ENCODE results near the gene ANKRD13D.

Gene ANKRD13D

GRCh38 chr11:67291481-67292381 lies 2.6 kb downstream of the ANKRD13D start:
- TF ChIP-seq POLR2AphosphoS5 (IDR thresholded peaks at IDR 0.05; ENCODE audit: low read depth, low read length), result no peak
- TF ChIP-seq POLR2A (IDR thresholded peaks at IDR 0.05; ENCODE audit: low read depth, low read length), result no peak
- no peak for TF ChIP-seq SPI1 (IDR thresholded peaks at IDR 0.05; ENCODE audit: low read depth, low read length)
- no peak for TF ChIP-seq TAF1 (IDR thresholded peaks at IDR 0.05; ENCODE audit: low read depth, low read length)
- no peak for FAIRE-seq
- no peak for DNase-seq (ENCODE audit: insufficient read length, low spot score)

DNA sequence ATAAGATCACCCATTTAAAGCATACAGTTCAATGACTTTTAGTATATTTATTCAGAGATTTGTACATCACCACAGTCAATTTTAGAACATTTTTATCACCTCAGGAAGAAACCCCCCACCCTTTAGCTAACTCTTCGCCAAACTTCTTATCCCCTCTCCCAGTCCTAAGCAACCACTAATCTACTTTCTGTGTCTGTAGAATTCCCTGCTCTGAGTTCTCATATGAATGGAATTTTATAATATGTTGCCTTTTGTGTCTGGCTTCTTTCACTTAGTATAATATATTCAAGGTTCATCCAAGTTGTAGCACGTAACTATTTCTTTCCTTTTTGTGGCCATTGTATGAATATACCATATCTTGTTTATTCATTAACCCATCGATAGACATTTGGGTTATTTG lies 3.6 kb downstream of the ANKRD13D start:
- TF ChIP-seq PAX5 (IDR thresholded peaks at IDR 0.05; ENCODE audit: insufficient read depth, low read length, severe bottlenecking) (no peak), POLR2AphosphoS5 (IDR thresholded peaks at IDR 0.05; ENCODE audit: low read depth, low read length) (no peak), TAF1 (IDR thresholded peaks at IDR 0.05; ENCODE audit: low read depth, low read length) (no peak), POLR2A (IDR thresholded peaks at IDR 0.05; ENCODE audit: low read depth, low read length) (no peak), POU2F2 (IDR thresholded peaks at IDR 0.05; ENCODE audit: low read depth, low read length) (no peak), SPI1 (IDR thresholded peaks at IDR 0.05; ENCODE audit: low read depth, low read length) (no peak)
- no peak for FAIRE-seq
- no peak for DNase-seq (ENCODE audit: insufficient read length, low spot score)

DNA sequence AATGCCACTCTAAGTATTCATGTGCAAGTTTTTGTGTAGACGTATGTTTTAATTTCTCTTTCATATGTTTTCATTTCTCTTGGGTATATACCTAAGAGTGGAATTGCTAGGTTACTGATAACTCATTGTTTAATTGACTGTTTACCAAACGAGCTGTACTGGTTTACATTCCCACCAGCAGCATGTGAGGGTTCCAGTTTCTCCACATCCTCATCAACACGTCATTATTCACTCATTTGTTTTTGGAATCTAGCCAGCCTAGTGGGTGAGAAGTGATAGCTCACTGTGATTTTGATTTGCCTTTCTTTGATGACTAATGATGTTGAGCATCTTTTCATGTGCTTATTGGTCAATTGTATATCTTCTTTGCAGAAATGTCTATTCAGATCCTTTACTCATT lies 4.0 kb downstream of the ANKRD13D start:
- FAIRE-seq (no peak), DNase-seq (ENCODE audit: insufficient read length, low spot score) (no peak)
- no peak for TF ChIP-seq POLR2A (IDR thresholded peaks at IDR 0.05; ENCODE audit: low read depth, low read length)
- TF ChIP-seq SPI1 (IDR thresholded peaks at IDR 0.05; ENCODE audit: low read depth, low read length), result no peak
- TF ChIP-seq POU2F2 (IDR thresholded peaks at IDR 0.05; ENCODE audit: low read depth, low read length), result no peak

GRCh38 chr11:67295846-67296245 lies 6.7 kb downstream of the ANKRD13D start:
- FAIRE-seq, result no peak
- TF ChIP-seq TAF1 (IDR thresholded peaks at IDR 0.05; ENCODE audit: low read depth, low read length), result no peak
- TF ChIP-seq POU2F2 (IDR thresholded peaks at IDR 0.05; ENCODE audit: low read depth, low read length), result no peak
- TF ChIP-seq POLR2A (IDR thresholded peaks at IDR 0.05; ENCODE audit: low read depth, low read length), result no peak
- TF ChIP-seq POLR2AphosphoS5 (IDR thresholded peaks at IDR 0.05; ENCODE audit: low read depth, low read length), result no peak
- TF ChIP-seq SPI1 (IDR thresholded peaks at IDR 0.05; ENCODE audit: low read depth, low read length), result no peak
- no peak for TF ChIP-seq PAX5 (IDR thresholded peaks at IDR 0.05; ENCODE audit: insufficient read depth, low read length, severe bottlenecking)
- DNase-seq (ENCODE audit: insufficient read length, low spot score), result no peak

- no peak for TF ChIP-seq TAF1 (IDR thresholded peaks at IDR 0.05; ENCODE audit: low read depth, low read length)
- no peak for TF ChIP-seq POLR2AphosphoS5 (IDR thresholded peaks at IDR 0.05; ENCODE audit: low read depth, low read length)
- no peak for TF ChIP-seq PAX5 (IDR thresholded peaks at IDR 0.05; ENCODE audit: insufficient read depth, low read length, severe bottlenecking)
- TF ChIP-seq POU2F2 (IDR thresholded peaks at IDR 0.05; ENCODE audit: low read depth, low read length), result no peak
- FAIRE-seq, result no peak
- no peak for DNase-seq (ENCODE audit: insufficient read length, low spot score)
Measured at GRCh38 chr11:67298786-67299185, 9.7 kb downstream of the ANKRD13D start.

GRCh38 chr11:67299471-67300191 lies 10.5 kb downstream of the ANKRD13D start:
- DNase-seq (ENCODE audit: insufficient read length, low spot score), result no peak
- FAIRE-seq, result no peak
- TF ChIP-seq SPI1 (IDR thresholded peaks at IDR 0.05; ENCODE audit: low read depth, low read length) (no peak), POLR2A (IDR thresholded peaks at IDR 0.05; ENCODE audit: low read depth, low read length) (no peak), POU2F2 (IDR thresholded peaks at IDR 0.05; ENCODE audit: low read depth, low read length) (no peak), POLR2AphosphoS5 (IDR thresholded peaks at IDR 0.05; ENCODE audit: low read depth, low read length) (no peak), TAF1 (IDR thresholded peaks at IDR 0.05; ENCODE audit: low read depth, low read length) (no peak), PAX5 (IDR thresholded peaks at IDR 0.05; ENCODE audit: insufficient read depth, low read length, severe bottlenecking) (no peak)

GRCh38 chr11:67300256-67300755 lies 11.2 kb downstream of the ANKRD13D start:
- DNase-seq (ENCODE audit: insufficient read length, low spot score) (no peak), FAIRE-seq (no peak)
- TF ChIP-seq SPI1 (IDR thresholded peaks at IDR 0.05; ENCODE audit: low read depth, low read length), result no peak
- no peak for TF ChIP-seq POLR2A (IDR thresholded peaks at IDR 0.05; ENCODE audit: low read depth, low read length)
- no peak for TF ChIP-seq TAF1 (IDR thresholded peaks at IDR 0.05; ENCODE audit: low read depth, low read length)
- TF ChIP-seq PAX5 (IDR thresholded peaks at IDR 0.05; ENCODE audit: insufficient read depth, low read length, severe bottlenecking), result no peak
- TF ChIP-seq POU2F2 (IDR thresholded peaks at IDR 0.05; ENCODE audit: low read depth, low read length), result no peak
- no peak for TF ChIP-seq POLR2AphosphoS5 (IDR thresholded peaks at IDR 0.05; ENCODE audit: low read depth, low read length)

GRCh38 chr11:67300756-67301312 lies 11.7 kb downstream of the ANKRD13D start:
- DNase-seq (ENCODE audit: insufficient read length, low spot score), result no peak
- FAIRE-seq, result no peak
- TF ChIP-seq SPI1 (IDR thresholded peaks at IDR 0.05; ENCODE audit: low read depth, low read length) (no peak), POU2F2 (IDR thresholded peaks at IDR 0.05; ENCODE audit: low read depth, low read length) (no peak), POLR2A (IDR thresholded peaks at IDR 0.05; ENCODE audit: low read depth, low read length) (no peak), PAX5 (IDR thresholded peaks at IDR 0.05; ENCODE audit: insufficient read depth, low read length, severe bottlenecking) (no peak)

DNA sequence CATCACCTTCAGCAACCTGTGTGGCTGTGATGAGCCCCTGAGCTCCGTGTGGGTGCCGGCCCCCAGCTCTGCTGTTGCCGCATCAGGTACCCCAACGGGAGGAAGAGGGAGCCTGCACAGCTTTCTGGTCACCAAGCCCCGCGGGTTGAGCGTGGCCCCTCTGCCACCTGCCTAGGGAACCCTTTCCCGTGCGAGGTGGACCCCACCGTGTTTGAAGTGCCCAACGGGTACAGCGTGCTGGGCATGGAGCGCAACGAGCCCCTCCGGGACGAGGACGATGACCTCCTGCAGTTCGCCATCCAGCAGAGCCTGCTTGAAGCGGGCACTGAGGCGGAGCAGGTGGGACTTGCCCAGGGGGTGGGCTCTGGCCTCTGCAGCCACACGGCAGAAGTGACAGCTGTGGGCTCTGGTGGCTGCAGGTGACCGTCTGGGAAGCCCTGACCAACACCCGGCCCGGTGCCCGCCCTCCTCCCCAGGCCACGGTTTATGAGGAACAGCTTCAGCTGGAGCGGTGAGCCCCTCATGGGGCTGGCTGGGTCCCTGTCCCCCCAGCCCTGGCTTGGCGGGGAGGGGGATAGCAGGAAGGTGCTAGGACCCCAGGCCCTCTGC lies 12.3 kb downstream of the ANKRD13D start:
- DNase-seq (ENCODE audit: insufficient read length, low spot score) (no peak), FAIRE-seq (no peak)
- TF ChIP-seq PAX5 (IDR thresholded peaks at IDR 0.05; ENCODE audit: insufficient read depth, low read length, severe bottlenecking), result no peak
- TF ChIP-seq SPI1 (IDR thresholded peaks at IDR 0.05; ENCODE audit: low read depth, low read length), result no peak
- no peak for TF ChIP-seq POLR2AphosphoS5 (IDR thresholded peaks at IDR 0.05; ENCODE audit: low read depth, low read length)
- no peak for TF ChIP-seq POLR2A (IDR thresholded peaks at IDR 0.05; ENCODE audit: low read depth, low read length)
- no peak for TF ChIP-seq TAF1 (IDR thresholded peaks at IDR 0.05; ENCODE audit: low read depth, low read length)
- TF ChIP-seq POU2F2 (IDR thresholded peaks at IDR 0.05; ENCODE audit: low read depth, low read length), result no peak

All from GM12891 (cell line).